Measurements from ENCODE around the gene USP17L28.
"Not testable (repeated sequence)": the region's sequence is repeated elsewhere in the genome, so short reads cannot be mapped to it uniquely, and the experiment has no call there.

Gene USP17L28

GRCh38 chr4:9348593-9348992, at the start of gene USP17L28:
Gene USP17L28, plus strand, starts transcription at chr4:9348893. Its CDS starts 0 bp downstream, at chr4:9348893.
- not testable (repeated sequence) for DNase-seq

- DNase-seq = not testable (repeated sequence)
These were observed 24.5 kb upstream of the USP17L28 start for GRCh38 chr4:9324191-9324590.

- DNase-seq = not testable (repeated sequence)
These were observed 23.8 kb upstream of the USP17L28 start, which contains the start of gene USP17L24 for GRCh38 chr4:9324865-9325264. Gene USP17L24, plus strand, starts transcription at chr4:9325165. Its CDS starts 0 bp downstream, at chr4:9325165.

- not testable (repeated sequence) for DNase-seq
These were observed 19.1 kb upstream of the USP17L28 start, which contains the start of gene USP17L25 for GRCh38 chr4:9329611-9330010. Gene USP17L25, plus strand, starts transcription at chr4:9329911. Its CDS starts 0 bp downstream, at chr4:9329911.

- not testable (repeated sequence) for DNase-seq
These were observed 14.3 kb upstream of the USP17L28 start, which contains the start of gene USP17L26 for GRCh38 chr4:9334358-9334757. Gene USP17L26, plus strand, starts transcription at chr4:9334658. Its CDS starts 0 bp downstream, at chr4:9334658.

- DNase-seq = not testable (repeated sequence)
These were observed 9.6 kb upstream of the USP17L28 start, which contains the start of gene USP17L5 for GRCh38 chr4:9339103-9339502. Gene USP17L5, plus strand, starts transcription at chr4:9339403. Its CDS starts 0 bp downstream, at chr4:9339403.

- DNase-seq = not testable (repeated sequence)
These were observed 4.8 kb upstream of the USP17L28 start, which contains the start of gene USP17L27 for GRCh38 chr4:9343848-9344247. Gene USP17L27, plus strand, starts transcription at chr4:9344148. Its CDS starts 0 bp downstream, at chr4:9344148.

GRCh38 chr4:9350866-9351265, 2.2 kb downstream of the USP17L28 start:
- not testable (repeated sequence) for DNase-seq

- DNase-seq = not testable (repeated sequence)
These were observed 4.6 kb downstream of the USP17L28 start, which contains the start of gene USP17L29 for GRCh38 chr4:9353338-9353737. Gene USP17L29, plus strand, starts transcription at chr4:9353638. Its CDS starts 0 bp downstream, at chr4:9353638.

GRCh38 chr4:9362829-9363228, 14.1 kb downstream of the USP17L28 start, which contains the start of gene USP17L30:
Gene USP17L30, plus strand, starts transcription at chr4:9363129. Its CDS starts 0 bp downstream, at chr4:9363129.
- not testable (repeated sequence) for DNase-seq

GRCh38 chr4:9379881-9380280, 31.2 kb downstream of the USP17L28 start:
- not testable (repeated sequence) for DNase-seq

- not testable (repeated sequence) for DNase-seq
These were observed 32.4 kb downstream of the USP17L28 start for GRCh38 chr4:9381012-9381534.

GRCh38 chr4:9384126-9384525, 35.4 kb downstream of the USP17L28 start:
- no peak for DNase-seq

- not testable (repeated sequence) for DNase-seq
These were observed 40.3 kb downstream of the USP17L28 start for GRCh38 chr4:9389001-9389400.
